Measurements from ENCODE around the gene PKIB.

Gene PKIB

DNA sequence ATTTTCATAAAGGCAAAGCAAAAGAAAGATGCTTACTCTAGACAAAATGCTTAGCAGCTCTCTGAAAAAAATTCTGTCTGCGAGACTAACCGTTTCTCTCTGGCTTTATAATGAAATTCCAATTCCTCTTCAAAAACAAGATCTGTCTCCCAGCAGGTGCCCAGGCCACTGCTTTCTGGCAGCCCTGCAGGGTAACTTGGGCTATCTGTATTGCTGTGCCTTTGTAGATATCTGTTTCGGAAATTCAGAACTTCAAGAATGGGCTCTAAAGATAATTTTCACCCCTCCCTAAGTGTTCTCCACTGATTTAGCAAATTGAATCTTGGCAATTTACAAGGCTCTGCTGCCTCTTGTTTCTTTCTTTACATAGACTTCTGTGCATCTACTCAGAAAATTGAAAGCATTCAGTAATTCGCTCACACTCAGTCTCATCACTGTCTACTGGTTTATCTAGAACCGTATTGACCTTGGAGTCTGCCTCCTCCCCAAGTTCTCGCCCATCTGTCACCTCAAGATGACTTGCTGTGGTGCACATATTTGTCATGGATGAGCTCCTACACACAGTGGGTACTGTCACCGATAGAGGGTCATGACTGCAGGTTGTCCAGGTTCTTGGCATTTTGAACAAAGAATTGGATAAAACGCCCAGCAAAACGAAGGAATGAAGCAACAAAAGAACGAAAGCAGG lies 142.9 kb downstream of the PKIB start:
- 80 to 85% methylated on average over 9 of the region's 10 CpGs for WGBS, 2 experiments (ENCODE audit: insufficient coverage in 2 of 2)
- Histone ChIP-seq H3K9me3 (ENCODE audit: control insufficient read depth, low read length) (no peaks in the 10 kb centered on the region), H3K4me1 (ENCODE audit: control insufficient read depth, insufficient read depth, low read length, poor library complexity, severe bottlenecking) (no peaks in the 10 kb centered on the region), H3K4me3 (ENCODE audit: extremely low read depth, insufficient read depth, low read length, poor library complexity, severe bottlenecking) (no peak overlapping the region), H3K36me3 (ENCODE audit: control insufficient read depth, insufficient read depth, low read length) (no peaks in the 10 kb centered on the region), H3K27ac (ENCODE audit: low read depth, low read length, severe bottlenecking) (no peak overlapping the region)

DNA sequence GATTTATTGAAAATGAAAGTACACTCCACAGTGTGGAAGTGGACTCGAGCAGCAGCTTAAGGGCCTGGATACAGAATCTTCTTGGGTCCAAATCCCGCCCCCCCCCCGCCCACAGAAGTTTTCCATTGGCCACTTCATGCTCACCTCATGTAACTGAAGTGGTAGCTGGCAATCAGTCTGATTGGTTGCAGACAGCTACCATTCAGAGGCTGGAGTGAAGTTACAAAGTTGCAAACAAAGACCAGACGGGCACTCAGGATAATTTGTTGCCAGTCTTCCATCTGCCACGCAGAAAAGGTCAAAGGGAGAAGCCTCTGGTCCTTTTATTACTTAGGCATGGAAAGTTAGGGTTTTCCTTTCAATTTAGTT lies 143.5 kb downstream of the PKIB start:
- H3K4me1 ChIP-seq (ENCODE audit: control insufficient read depth, insufficient read depth, low read length, poor library complexity, severe bottlenecking), result no peaks in the 10 kb centered on the region
- H3K36me3 ChIP-seq (ENCODE audit: control insufficient read depth, insufficient read depth, low read length), result no peaks in the 10 kb centered on the region
- no peak overlapping the region for H3K27ac ChIP-seq (ENCODE audit: low read depth, low read length, severe bottlenecking)
- no peaks in the 10 kb centered on the region for H3K9me3 ChIP-seq (ENCODE audit: control insufficient read depth, low read length)
- 85 to 100% methylated on average over 2 to 3 of the region's 5 CpGs for WGBS, 2 experiments (ENCODE audit: insufficient coverage in 2 of 2)
- no peak overlapping the region for H3K4me3 ChIP-seq (ENCODE audit: extremely low read depth, insufficient read depth, low read length, poor library complexity, severe bottlenecking)

DNA sequence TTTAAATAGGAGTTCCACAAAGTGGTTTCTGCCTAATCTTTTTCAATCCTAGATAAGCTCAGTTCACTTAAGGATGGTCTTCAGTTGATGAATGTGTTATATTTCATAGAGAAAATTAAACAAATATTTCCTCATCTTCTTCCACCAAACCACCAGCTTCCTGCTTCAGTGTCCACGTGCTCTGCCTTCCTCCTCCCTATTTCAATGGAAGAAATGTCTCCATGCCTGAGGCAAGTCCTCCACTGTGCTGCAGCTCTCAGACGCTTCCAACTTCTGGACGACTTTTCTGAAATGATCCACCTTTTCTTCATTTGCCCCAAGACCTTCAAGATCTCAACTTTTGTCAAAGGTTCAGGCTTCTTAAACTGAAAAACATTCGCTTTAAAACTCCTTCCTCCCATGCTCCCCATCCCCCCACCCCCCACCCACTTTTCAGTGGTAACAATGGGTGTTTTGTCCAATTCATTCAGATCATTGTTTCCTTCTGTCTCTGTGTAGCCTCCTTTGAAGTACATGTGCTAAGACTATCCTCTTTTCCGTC lies 144.1 kb downstream of the PKIB start:
- H3K27ac ChIP-seq (ENCODE audit: low read depth, low read length, severe bottlenecking), result no peak overlapping the region
- no peaks in the 10 kb centered on the region for H3K36me3 ChIP-seq (ENCODE audit: control insufficient read depth, insufficient read depth, low read length)
- 79 to 80% methylated on average over 4 to 5 of the region's 5 CpGs for WGBS, 2 experiments (ENCODE audit: insufficient coverage in 2 of 2)
- H3K4me3 ChIP-seq (ENCODE audit: extremely low read depth, insufficient read depth, low read length, poor library complexity, severe bottlenecking), result no peak overlapping the region
- no peaks in the 10 kb centered on the region for H3K9me3 ChIP-seq (ENCODE audit: control insufficient read depth, low read length)
- no peaks in the 10 kb centered on the region for H3K4me1 ChIP-seq (ENCODE audit: control insufficient read depth, insufficient read depth, low read length, poor library complexity, severe bottlenecking)

DNA sequence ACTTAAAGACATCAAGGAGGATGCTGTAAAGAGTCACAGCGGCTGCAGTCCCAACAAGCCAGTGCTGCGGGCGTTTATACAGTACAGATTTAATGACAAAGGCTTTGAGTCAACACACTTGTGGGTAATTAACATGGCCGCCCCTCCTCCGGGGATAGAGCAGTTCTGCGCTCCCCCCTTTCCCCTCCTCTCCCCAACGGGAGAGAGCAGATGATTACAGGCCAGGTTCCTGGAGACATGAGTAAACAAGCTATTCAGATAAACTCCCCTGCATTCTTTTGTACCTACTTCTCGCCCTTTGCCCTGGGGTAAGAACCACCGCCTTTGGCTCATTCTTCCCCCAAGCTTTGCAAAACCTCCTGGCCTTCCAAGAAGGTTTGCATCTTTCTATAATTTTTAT lies 145.7 kb downstream of the PKIB start:
- Histone ChIP-seq H3K4me1 (ENCODE audit: control insufficient read depth, insufficient read depth, low read length, poor library complexity, severe bottlenecking) (no peaks in the 10 kb centered on the region), H3K9me3 (ENCODE audit: control insufficient read depth, low read length) (no peaks in the 10 kb centered on the region), H3K36me3 (ENCODE audit: control insufficient read depth, insufficient read depth, low read length) (no peaks in the 10 kb centered on the region), H3K4me3 (ENCODE audit: extremely low read depth, insufficient read depth, low read length, poor library complexity, severe bottlenecking) (no peak overlapping the region), H3K27ac (ENCODE audit: low read depth, low read length, severe bottlenecking) (no peak overlapping the region)
- WGBS, 2 experiments (ENCODE audit: insufficient coverage in 2 of 2), result 63 to 65% methylated on average over 4 to 9 of the region's 9 CpGs

DNA sequence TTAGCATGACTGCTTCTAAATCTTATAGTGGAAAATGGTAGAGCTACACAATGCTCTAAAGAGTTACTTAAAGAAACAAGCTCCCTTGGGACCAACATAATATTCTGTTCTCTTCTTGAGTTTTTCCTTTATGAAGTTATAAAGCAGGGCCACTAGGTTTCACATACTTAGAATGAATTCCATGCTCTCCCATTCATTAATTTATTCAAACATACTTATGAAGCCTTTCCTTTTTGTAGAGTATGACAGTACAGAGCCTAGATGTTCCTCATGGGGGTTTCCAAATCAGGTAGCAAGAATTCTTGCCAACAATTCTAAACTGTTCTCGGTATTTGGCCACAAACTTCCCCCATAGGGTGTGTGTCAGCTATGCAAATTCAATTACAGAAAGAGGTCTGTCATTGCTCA lies 148.7 kb downstream of the PKIB start:
- Histone ChIP-seq H3K9me3 (ENCODE audit: control insufficient read depth, low read length) (no peaks in the 10 kb centered on the region), H3K4me3 (ENCODE audit: extremely low read depth, insufficient read depth, low read length, poor library complexity, severe bottlenecking) (no peak overlapping the region), H3K36me3 (ENCODE audit: control insufficient read depth, insufficient read depth, low read length) (no peaks in the 10 kb centered on the region), H3K4me1 (ENCODE audit: control insufficient read depth, insufficient read depth, low read length, poor library complexity, severe bottlenecking) (no peaks in the 10 kb centered on the region), H3K27ac (ENCODE audit: low read depth, low read length, severe bottlenecking) (no peak overlapping the region)
- no CpG with 5 or more reads among the region's 1 CpG for WGBS, 2 experiments (ENCODE audit: insufficient coverage in 2 of 2)

DNA sequence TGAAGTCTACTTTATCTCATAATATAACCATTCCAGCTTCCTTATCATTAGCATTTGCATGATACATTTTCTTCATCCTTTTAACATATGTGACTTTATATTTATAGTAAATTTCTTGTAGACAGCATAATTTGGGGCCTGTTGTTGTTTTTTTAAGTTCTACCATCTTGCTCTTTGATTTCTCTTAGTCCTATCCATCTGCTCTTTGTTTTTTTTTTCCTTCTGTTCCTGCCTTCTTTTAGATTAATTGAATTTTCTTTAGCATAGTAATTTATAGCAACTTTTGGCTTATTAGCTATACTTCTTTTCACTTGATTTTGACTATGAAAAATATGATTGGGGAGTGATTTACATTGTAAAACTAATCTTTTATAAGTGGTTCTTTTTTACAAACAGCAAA lies 150.1 kb downstream of the PKIB start:
- Histone ChIP-seq H3K9me3 (ENCODE audit: control insufficient read depth, low read length) (no peaks in the 10 kb centered on the region), H3K4me1 (ENCODE audit: control insufficient read depth, insufficient read depth, low read length, poor library complexity, severe bottlenecking) (no peaks in the 10 kb centered on the region), H3K27ac (ENCODE audit: low read depth, low read length, severe bottlenecking) (no peak overlapping the region), H3K4me3 (ENCODE audit: extremely low read depth, insufficient read depth, low read length, poor library complexity, severe bottlenecking) (no peak overlapping the region), H3K36me3 (ENCODE audit: control insufficient read depth, insufficient read depth, low read length) (no peaks in the 10 kb centered on the region)

DNA sequence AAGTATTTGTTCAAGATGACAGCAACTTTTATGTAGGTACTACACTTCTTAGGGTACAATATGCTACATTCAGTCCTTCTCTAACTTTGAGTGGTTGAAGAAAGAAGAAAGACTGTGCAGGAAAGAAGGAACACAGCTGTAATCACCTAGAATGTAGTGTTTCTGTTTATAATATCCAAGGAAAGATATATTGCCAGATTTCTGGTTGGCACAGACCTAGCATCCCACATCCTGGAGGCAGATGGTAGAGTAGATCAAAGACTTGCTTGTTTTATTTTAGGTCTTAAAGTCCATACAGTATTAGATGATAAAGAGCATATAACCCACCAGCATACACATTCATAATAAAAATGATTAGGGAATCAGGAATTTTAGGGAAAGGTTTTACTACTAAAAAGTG lies 156.1 kb downstream of the PKIB start:
- H3K4me3 ChIP-seq (ENCODE audit: extremely low read depth, insufficient read depth, low read length, poor library complexity, severe bottlenecking), result no peak overlapping the region
- no peak overlapping the region for H3K27ac ChIP-seq (ENCODE audit: low read depth, low read length, severe bottlenecking)
- no peaks in the 10 kb centered on the region for H3K36me3 ChIP-seq (ENCODE audit: control insufficient read depth, insufficient read depth, low read length)
- H3K4me1 ChIP-seq (ENCODE audit: control insufficient read depth, insufficient read depth, low read length, poor library complexity, severe bottlenecking), result no peaks in the 10 kb centered on the region
- no peaks in the 10 kb centered on the region for H3K9me3 ChIP-seq (ENCODE audit: control insufficient read depth, low read length)

DNA sequence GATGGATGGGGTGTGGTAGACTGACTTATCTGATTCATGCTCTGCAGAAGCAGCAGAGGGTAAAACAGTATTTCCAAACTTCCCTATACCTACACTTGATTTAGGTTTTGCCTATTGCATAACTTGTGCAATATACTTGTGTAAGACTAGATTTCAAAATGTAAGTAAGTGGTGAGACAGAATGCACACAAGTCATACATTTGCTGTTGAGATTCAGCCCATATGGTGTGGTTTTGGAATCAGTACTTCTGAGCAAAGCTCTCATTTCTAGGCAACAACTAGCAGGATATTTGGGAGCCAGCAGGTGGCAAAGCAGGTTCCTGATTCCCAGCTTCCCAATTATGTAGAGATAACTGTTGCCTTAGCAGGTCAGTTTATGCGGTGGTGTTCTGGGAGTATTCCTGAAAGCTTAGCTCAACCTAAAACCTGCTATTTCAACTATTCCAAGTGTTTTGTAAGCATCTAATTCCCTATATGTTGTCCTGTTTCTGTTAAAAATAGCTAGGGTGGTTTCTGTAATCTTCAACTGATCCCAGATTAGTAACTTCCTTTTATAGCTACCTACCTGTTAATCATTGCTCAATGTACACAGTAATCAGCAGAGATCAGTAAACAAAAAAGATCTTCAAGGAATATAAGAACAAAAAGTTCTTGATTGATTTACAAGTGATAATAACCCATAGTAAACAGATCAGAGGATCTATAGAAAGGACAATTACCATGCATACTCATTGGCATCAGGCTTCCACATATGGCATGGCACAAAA lies 160.8 kb downstream of the PKIB start:
- H3K4me3 ChIP-seq (ENCODE audit: extremely low read depth, insufficient read depth, low read length, poor library complexity, severe bottlenecking), result no peak overlapping the region
- no peaks in the 10 kb centered on the region for H3K4me1 ChIP-seq (ENCODE audit: control insufficient read depth, insufficient read depth, low read length, poor library complexity, severe bottlenecking)
- WGBS, 2 experiments (ENCODE audit: insufficient coverage in 2 of 2), result no CpG with 5 or more reads among the region's 1 CpG
- no peaks in the 10 kb centered on the region for H3K9me3 ChIP-seq (ENCODE audit: control insufficient read depth, low read length)
- no peaks in the 10 kb centered on the region for H3K36me3 ChIP-seq (ENCODE audit: control insufficient read depth, insufficient read depth, low read length)
- H3K27ac ChIP-seq (ENCODE audit: low read depth, low read length, severe bottlenecking), result no peak overlapping the region

DNA sequence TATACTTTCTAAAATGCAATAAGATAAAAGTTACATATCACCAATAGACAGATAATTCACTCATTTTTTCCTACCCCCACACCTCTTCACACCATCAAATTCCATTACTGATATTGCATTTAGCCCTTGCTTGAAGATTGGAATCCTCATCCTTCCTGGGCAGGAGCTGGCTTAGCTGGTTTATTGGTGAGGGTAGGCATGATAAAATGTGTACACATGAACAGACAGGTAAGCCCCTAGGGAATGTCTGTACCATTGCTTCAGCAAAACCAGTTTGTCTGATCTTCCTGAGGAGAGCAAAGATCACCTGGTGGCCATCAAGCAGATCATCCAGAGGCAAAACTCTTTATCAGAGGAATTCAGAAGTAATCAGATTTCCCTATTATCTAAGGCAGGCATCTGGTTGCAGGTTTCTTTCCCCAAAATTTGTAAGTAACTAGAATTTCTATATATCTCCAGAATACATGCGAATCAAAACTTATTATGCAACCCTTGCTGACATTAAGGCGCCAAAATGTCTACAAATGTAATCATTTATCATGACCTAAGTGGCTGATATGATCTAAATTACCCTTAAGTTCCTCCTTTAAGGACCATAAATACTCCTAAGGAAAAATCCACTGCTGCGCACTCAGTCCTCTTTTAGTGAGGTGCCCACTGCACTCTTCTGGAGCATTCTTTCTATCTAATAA lies 162.7 kb downstream of the PKIB start:
- Histone ChIP-seq H3K9me3 (ENCODE audit: control insufficient read depth, low read length) (no peaks in the 10 kb centered on the region), H3K36me3 (ENCODE audit: control insufficient read depth, insufficient read depth, low read length) (no peaks in the 10 kb centered on the region), H3K27ac (ENCODE audit: low read depth, low read length, severe bottlenecking) (no peak overlapping the region), H3K4me1 (ENCODE audit: control insufficient read depth, insufficient read depth, low read length, poor library complexity, severe bottlenecking) (no peaks in the 10 kb centered on the region), H3K4me3 (ENCODE audit: extremely low read depth, insufficient read depth, low read length, poor library complexity, severe bottlenecking) (no peak overlapping the region)
- 88 to 100% methylated on average over 1 of the region's 3 CpGs for WGBS, 2 experiments (ENCODE audit: insufficient coverage in 2 of 2)

Data from mesodermal cell (in vitro differentiated cells).